H1 (cell line): ENCODE results near the gene TMEM163. TPM values are rescaled to one million over a fixed set of nuclear protein-coding genes. Genes with fewer than 3 reads are reported as not detected.

Source experiments
- CTCF ChIA-PET: fragments of 300-600 bp; sonication (Branson Sonifier 250); formaldehyde crosslinking; loops from one replicate; lab custom pipeline; 2021; ENCODE audit not compliant: partially characterized antibody; lab: Charles Lee
- POLR2A ChIA-PET: fragments of 300-600 bp; sonication (Branson Sonifier 250); formaldehyde crosslinking; loops from one replicate; lab custom pipeline; 2021; ENCODE audit warnings: inconsistent platforms; ENCODE audit not compliant: partially characterized antibody; lab: Charles Lee
- DNase-seq, 2 experiments: peaks; one replicate each; pipeline versions ENCODE4 v3.0.0 to v3.0.0-alpha.2; 2010 to 2022; ENCODE audit warnings: low spot score in 2 of 2, low read depth in 1 of 2, mixed read lengths in 1 of 2
- FAIRE-seq: peaks from 2 replicates; lab custom pipeline; 2011; peaks lifted over from hg19 to GRCh38; lab: Jason Lieb, UNC
- H2AFZ ChIP-seq: 2 replicates; pipeline ENCODE4 v1.8.1; 2012; ENCODE audit warnings: low read length, inconsistent platforms
- H2AK5ac ChIP-seq: 2 replicates; pipeline ENCODE4 v1.6.1; 2013; ENCODE audit warnings: low read depth, low read length
- H2BK120ac ChIP-seq: replicated peaks from 2 replicates; pipeline ENCODE3; 2013; ENCODE audit warnings: low read depth, low read length, inconsistent platforms
- H2BK12ac ChIP-seq: 2 replicates; pipeline ENCODE4 v1.6.1; 2013; ENCODE audit warnings: low read depth, low read length
- H2BK15ac ChIP-seq: 2 replicates; pipeline ENCODE4 v1.6.1; 2013; ENCODE audit warnings: low read length
- H2BK20ac ChIP-seq: 2 replicates; pipeline ENCODE4 v1.6.1; 2013; ENCODE audit warnings: low read length
- H2BK5ac ChIP-seq: 2 replicates; pipeline ENCODE4 v1.6.1; 2013; ENCODE audit warnings: low read depth, low read length
- H3K14ac ChIP-seq: 2 replicates; pipeline ENCODE4 v1.6.1; 2013; ENCODE audit warnings: inconsistent platforms; ENCODE audit not compliant: insufficient read length
- H3K18ac ChIP-seq: 2 replicates; pipeline ENCODE4 v1.6.1; 2013; ENCODE audit warnings: low read length; ENCODE audit errors: extremely low read depth
- H3K23ac ChIP-seq: 2 replicates; pipeline ENCODE4 v1.6.1; 2013; ENCODE audit warnings: inconsistent platforms; ENCODE audit not compliant: insufficient read length
- H3K23me2 ChIP-seq: 2 replicates; pipeline ENCODE4 v1.6.1; 2013; ENCODE audit warnings: low read depth, low read length
- H3K27ac ChIP-seq: 2 replicates; pipeline ENCODE4 v1.6.1; 2011; ENCODE audit warnings: low read depth, low read length, inconsistent platforms
- H3K27me3 ChIP-seq, 4 experiments: replicated peaks in 1 of 4; 1 replicate in 1 of 4; 2 replicates in 3 of 4; pipeline versions ENCODE4 v1.6.1 to v1.8.1; 2011 to 2013; ENCODE audit warnings: low read length in 3 of 4, mild to moderate bottlenecking in 3 of 4, inconsistent platforms in 2 of 4, mixed read lengths in 2 of 4, moderate library complexity in 1 of 4; ENCODE audit not compliant: control insufficient read depth in 3 of 4, insufficient read depth in 3 of 4; ENCODE audit errors: extremely low read depth in 1 of 4
- H3K36me3 ChIP-seq, 4 experiments: 2 replicates each; pipeline versions ENCODE4 v1.6.1 to v1.8.1; 2011 to 2013; ENCODE audit warnings: mild to moderate bottlenecking in 4 of 4, low read length in 3 of 4, moderate library complexity in 2 of 4, control low read depth in 1 of 4, inconsistent platforms in 1 of 4; ENCODE audit not compliant: insufficient read depth in 4 of 4, control insufficient read depth in 2 of 4
- H3K4ac ChIP-seq: replicated peaks from 2 replicates; pipeline ENCODE3; 2013; ENCODE audit warnings: low read length, low read depth, mixed read lengths, inconsistent platforms; ENCODE audit not compliant: insufficient read length
- H3K4me1 ChIP-seq, 4 experiments: replicated peaks in 1 of 4; 1 replicate in 1 of 4; 2 replicates in 3 of 4; pipeline versions ENCODE4 v1.6.1 to v1.8.1; 2011 to 2013; ENCODE audit warnings: low read length in 3 of 4, inconsistent platforms in 2 of 4, mixed read lengths in 1 of 4; ENCODE audit not compliant: insufficient read depth in 4 of 4, control insufficient read depth in 3 of 4
- H3K4me2 ChIP-seq, 2 experiments: 2 replicates each; pipeline versions ENCODE4 v1.6.1 to v1.8.1; 2011 to 2013; ENCODE audit warnings: low read depth in 2 of 2, low read length in 2 of 2, control low read depth in 1 of 2, inconsistent platforms in 1 of 2, mild to moderate bottlenecking in 1 of 2; ENCODE audit not compliant: insufficient read depth in 1 of 2
- H3K4me3 ChIP-seq, 4 experiments: fragments of 200-600, 300-600 bp in 1 of 4; sonication (generic), shearing (Covaris generic), sonication (Bioruptor Twin) in 1 of 4; 2 replicates each; pipeline versions ENCODE4 v1.5.1 to v1.8.1; 2011 to 2016; ENCODE audit warnings: low read length in 4 of 4, low read depth in 3 of 4, control low read depth in 2 of 4, inconsistent platforms in 2 of 4, mild to moderate bottlenecking in 2 of 4, mixed read lengths in 1 of 4, moderate library complexity in 1 of 4; ENCODE audit not compliant: insufficient read depth in 2 of 4; ENCODE audit errors: extremely low read depth in 1 of 4
- H3K56ac ChIP-seq: replicated peaks from 2 replicates; pipeline ENCODE3; 2013; ENCODE audit warnings: low read depth, mild to moderate bottlenecking, mixed read lengths, low read length, inconsistent platforms; ENCODE audit not compliant: insufficient read length
- H3K79me1 ChIP-seq: 2 replicates; pipeline ENCODE4 v1.6.1; 2013; ENCODE audit warnings: low read depth, low read length, control low read depth
- H3K79me2 ChIP-seq, 2 experiments: 2 replicates each; pipeline versions ENCODE4 v1.6.1 to v1.8.1; 2012 to 2013; ENCODE audit warnings: low read length in 2 of 2, mild to moderate bottlenecking in 2 of 2, inconsistent platforms in 1 of 2; ENCODE audit not compliant: insufficient read depth in 2 of 2, control insufficient read depth in 1 of 2
- H3K9ac ChIP-seq, 4 experiments: replicated peaks in 1 of 4; 1 replicate in 1 of 4; 2 replicates in 3 of 4; pipeline versions ENCODE4 v1.6.1 to v1.8.1; 2011 to 2013; ENCODE audit warnings: low read depth in 3 of 4, low read length in 3 of 4, control low read depth in 2 of 4, mild to moderate bottlenecking in 2 of 4, moderate library complexity in 2 of 4, inconsistent platforms in 1 of 4; ENCODE audit errors: extremely low read depth in 1 of 4
- H3K9me3 ChIP-seq, 2 experiments: 2 replicates each; pipeline versions ENCODE4 v1.6.1 to v1.8.1; 2012 to 2013; ENCODE audit warnings: mild to moderate bottlenecking in 2 of 2, moderate library complexity in 2 of 2, control low read depth in 1 of 2, inconsistent platforms in 1 of 2, low read depth in 1 of 2, low read length in 1 of 2, mixed read lengths in 1 of 2; ENCODE audit not compliant: insufficient read depth in 2 of 2
- H4K20me1 ChIP-seq, 2 experiments: replicated peaks in 1 of 2; 2 replicates each; pipeline versions ENCODE3 to v1.8.1; 2011 to 2013; ENCODE audit warnings: inconsistent platforms in 2 of 2, low read length in 2 of 2, mild to moderate bottlenecking in 1 of 2; ENCODE audit not compliant: insufficient read depth in 2 of 2, control insufficient read depth in 1 of 2
- H4K5ac ChIP-seq: 2 replicates; pipeline ENCODE4 v1.6.1; 2013; ENCODE audit warnings: low read length, low read depth, mixed read lengths, inconsistent platforms; ENCODE audit not compliant: insufficient read length
- H4K8ac ChIP-seq: 2 replicates; pipeline ENCODE4 v1.8.0; 2013; ENCODE audit warnings: mild to moderate bottlenecking, moderate library complexity, low read length, inconsistent platforms; ENCODE audit not compliant: insufficient read depth; ENCODE audit errors: extremely low read depth
- H4K91ac ChIP-seq: replicated peaks from 2 replicates; pipeline ENCODE3; 2013; ENCODE audit warnings: low read length, mixed read lengths, inconsistent platforms; ENCODE audit not compliant: insufficient read length
- BACH1 ChIP-seq: IDR thresholded peaks from 2 replicates; pipeline ENCODE4 v1.6.1; 2012; ENCODE audit warnings: low read length, improper control_type of control experiment
- BRCA1 ChIP-seq: IDR thresholded peaks from 2 replicates; pipeline ENCODE4 v1.6.1; 2012; ENCODE audit warnings: low read depth, low read length, improper control_type of control experiment
- EGR1 ChIP-seq: IDR thresholded peaks from 2 replicates; pipeline ENCODE4 v1.6.1; 2011; ENCODE audit warnings: low read depth, low read length, borderline replicate concordance
- POU5F1 ChIP-seq: IDR thresholded peaks from 2 replicates; pipeline ENCODE4 v1.6.1; 2011; ENCODE audit warnings: low read depth, mild to moderate bottlenecking, low read length, moderate library complexity
- TAF1 ChIP-seq: IDR thresholded peaks from 2 replicates; pipeline ENCODE4 v1.6.1; 2011; ENCODE audit warnings: mild to moderate bottlenecking, low read depth, low read length
- TCF12 ChIP-seq: IDR thresholded peaks from 2 replicates; pipeline ENCODE4 v1.6.1; 2011; ENCODE audit warnings: low read depth, mild to moderate bottlenecking, low read length
- WGBS, 2 experiments: shearing (Covaris generic) in 1 of 2; methylation state at CpG; one replicate each; pipeline versions ENCODE4 v1.1.6 to v1.1.7; 2013 to 2015; ENCODE audit warnings: low lambda C conversion rate in 2 of 2, mixed read lengths in 2 of 2, inconsistent platforms in 1 of 2, low coverage in 1 of 2, missing lambda C conversion rate in 1 of 2; ENCODE audit not compliant: insufficient replicate concordance in 2 of 2, insufficient coverage in 1 of 2, insufficient read length in 1 of 2; ENCODE audit errors: extremely low coverage in 1 of 2, missing lambda C conversion rate in 1 of 2; 5-methylcytosine and 5-hydroxymethylcytosine counted together
- polyA plus RNA-seq, 7 experiments: library from polyadenylated mRNA; depleted of rRNA in 3 of 7; stranded (reverse) in 5 of 7; unstranded in 2 of 7; fragments of >200 nt in 5 of 7; fragments of 200-250 nt in 2 of 7; gene quantifications; 1 replicate in 5 of 7; 2 replicates in 1 of 7; 4 replicates in 1 of 7; pipeline versions ENCODE4 v1.2.1 to v1.2.3, GENCODE V29; 2011 to 2013; ENCODE audit warnings: missing spikeins in 2 of 7, mixed read lengths in 2 of 7
- total RNA-seq: library from RNA; stranded (reverse); fragmentation: NEBNext Ultra II Directional; extraction: Animal tissue kit (Norgen Biotek cat#: 25700); gene quantifications from 2 replicates; pipeline ENCODE4 v1.2.1, GENCODE V29; 2021

Gene TMEM163
- total and polyA plus RNA-seq, 2 of the 8 experiments (the other 6 are each of a cell fraction or from before 2014, with no cell fraction given), result 2.8 to 3.2 TPM

GRCh38 chr2:134462275-134462674 lies 256.5 kb downstream of the TMEM163 start:
- WGBS, 2 experiments, result 92% methylated on average over 6 of the region's 6 CpGs; no CpG with 5 or more reads in 1 of the 2 experiments
- Histone ChIP-seq H3K56ac (no peak overlapping the region), H3K23me2 (no peaks in the 10 kb centered on the region), H3K23ac (no peak overlapping the region), H3K14ac (no peak overlapping the region), H2BK20ac (no peak overlapping the region), H3K36me3 (no peaks in the 10 kb centered on the region), H2AFZ (no peak overlapping the region), H4K5ac (no peak overlapping the region), H3K27me3 (no peaks in the 10 kb centered on the region), H3K18ac (no peak overlapping the region), H3K27ac (no peak overlapping the region), H3K4ac (no peak overlapping the region), H3K9ac (no peak overlapping the region), H4K8ac (no peak overlapping the region), H3K4me3 (no peak overlapping the region), H2BK5ac (no peak overlapping the region), H2BK15ac (no peak overlapping the region), H3K9me3 (no peaks in the 10 kb centered on the region), H2BK120ac (no peak overlapping the region), H4K20me1 (no peaks in the 10 kb centered on the region), H3K4me1 (peaks cover 0 to 4% (median 0%) of the 10 kb centered on the region in 4 experiments; a peak in 3 of 7 replicates), H3K4me2 (no peak overlapping the region), H3K79me2 (no peaks in the 10 kb centered on the region), H2AK5ac (no peak overlapping the region), H3K79me1 (no peaks in the 10 kb centered on the region), H2BK12ac (no peak overlapping the region), H4K91ac (no peak overlapping the region)
- DNase-seq (no peak), FAIRE-seq (no peak)
- TF ChIP-seq POU5F1 (no peak), BACH1 (no peak), TAF1 (no peak), BRCA1 (no peak), TCF12 (no peak), EGR1 (no peak)
- ChIA-PET POLR2A (no interaction called here), CTCF (interaction anchor here (0.6 to 3.4 kb wide), 3 partner anchors 11 to 51 kb away, joined by 4 to 55 read pairs (median 7); no protein-coding TSS in a partner anchor)
